OCI-LY7 (cell line): ENCODE measurements around the gene GNAL. TPM values are rescaled to one million over a fixed set of nuclear protein-coding genes. Genes with fewer than 3 reads are reported as not detected.

Source experiments
- BruUV-seq: library from RNA; stranded (reverse); fragments of 400-500 nt; replicated peaks from 2 replicates; lab custom pipeline; 2021; lab: Mats Ljungman, UMichigan
- CTCF ChIA-PET: fragments of 300-600 bp; sonication (Branson Sonifier 250); formaldehyde crosslinking; loops from one replicate; lab custom pipeline; 2022; ENCODE audit warnings: antibody characterized with exemption; ENCODE audit not compliant: unreplicated experiment; lab: Charles Lee
- POLR2A ChIA-PET: fragments of 300-600 bp; sonication (Branson Sonifier 250); formaldehyde crosslinking; loops from one replicate; lab custom pipeline; 2022; ENCODE audit warnings: antibody characterized with exemption; lab: Charles Lee
- DNase-seq: peaks from one replicate; pipeline ENCODE4 v3.0.0-alpha.2; 2015; ENCODE audit warnings: low spot score
- H2AFZ ChIP-seq: fragments of 200-600 bp; sonication (generic), shearing (Covaris generic); 2 replicates; pipeline ENCODE4 v1.6.1; 2014; ENCODE audit warnings: mild to moderate bottlenecking, antibody characterized with exemption, low read length, moderate library complexity
- H3K27ac ChIP-seq: fragments of 200-600 bp; sonication (generic); 2 replicates; pipeline ENCODE4 v1.5.1; 2014; ENCODE audit warnings: mixed run types, low read depth, mild to moderate bottlenecking, moderate library complexity, low read length, inconsistent platforms; ENCODE audit not compliant: poor library complexity, severe bottlenecking
- H3K36me3 ChIP-seq: fragments of 200-600 bp; sonication (generic); 2 replicates; pipeline ENCODE4 v1.6.1; 2014; ENCODE audit warnings: mild to moderate bottlenecking, antibody characterized with exemption, low read length, moderate library complexity, mixed read lengths; ENCODE audit not compliant: insufficient read depth
- H3K4me1 ChIP-seq: fragments of 200-600 bp; sonication (generic); 2 replicates; pipeline ENCODE4 v1.5.1; 2014; ENCODE audit warnings: mild to moderate bottlenecking, low read length; ENCODE audit not compliant: insufficient read depth, poor library complexity, severe bottlenecking
- H3K4me2 ChIP-seq: fragments of 200-600 bp; sonication (generic); 2 replicates; pipeline ENCODE4 v1.6.1; 2014; ENCODE audit warnings: mild to moderate bottlenecking, low read length
- H3K4me3 ChIP-seq: fragments of 200-600 bp; sonication (generic); 2 replicates; pipeline ENCODE4 v1.5.1; 2014; ENCODE audit warnings: mild to moderate bottlenecking, low read depth, low read length; ENCODE audit not compliant: poor library complexity, severe bottlenecking
- H3K79me2 ChIP-seq: fragments of 200-600 bp; sonication (generic); 2 replicates; pipeline ENCODE4 v1.6.1; 2016; ENCODE audit warnings: low read depth, mild to moderate bottlenecking, low read length, moderate library complexity, mixed read lengths; ENCODE audit not compliant: insufficient read depth
- H3K9me2 ChIP-seq: fragments of 200-600 bp; sonication (generic); 2 replicates; pipeline ENCODE4 v1.6.1; 2016; ENCODE audit warnings: mild to moderate bottlenecking, low read length, mixed read lengths; ENCODE audit not compliant: insufficient read depth
- H3K9me3 ChIP-seq: fragments of 200-600 bp; sonication (generic); 2 replicates; pipeline ENCODE4 v1.6.1; 2014; ENCODE audit warnings: mild to moderate bottlenecking, mixed run types, low read length, mixed read lengths
- H4K20me1 ChIP-seq: fragments of 200-600 bp; sonication (generic); 2 replicates; pipeline ENCODE4 v1.6.1; 2014; ENCODE audit warnings: mild to moderate bottlenecking, antibody characterized with exemption, low read length, moderate library complexity, mixed read lengths; ENCODE audit not compliant: insufficient read depth
- CTCF ChIP-seq: fragments of 200-600 bp; sonication (generic); conservative IDR thresholded peaks from 2 replicates; pipeline ENCODE4 v1.5.1; 2014; ENCODE audit warnings: mild to moderate bottlenecking, antibody characterized with exemption, low read length, moderate library complexity, mixed read lengths
- EZH2phosphoT487 ChIP-seq: fragments of 200-600 bp; sonication (generic); IDR thresholded peaks from 2 replicates; pipeline ENCODE4 v1.6.1; 2018; ENCODE audit warnings: low read depth, borderline replicate concordance, mild to moderate bottlenecking, mixed run types, antibody characterized with exemption, low read length, moderate library complexity, mixed read lengths
- intact Hi-C: fragments of 100-400 bp; cut with micrococcal nuclease; formaldehyde crosslinking; loops from one replicate; pipeline ENCODE4 v1.10.0; 2022; ENCODE audit not compliant: unreplicated experiment
- total RNA-seq, 2 experiments: library from RNA; depleted of rRNA in 1 of 2; stranded (reverse); fragments of >200 nt in 1 of 2; shearing (Covaris generic) in 1 of 2; gene quantifications; 2 replicates each; pipeline ENCODE4 v1.2.3, GENCODE V29; 2014 to 2022

The GNAL gene
- total RNA-seq, 2 experiments from 2014 or later = 0.03 to 0.25 TPM

- intact Hi-C loops = no loop called here
- Histone ChIP-seq H3K9me3 (no peaks in the 10 kb centered on the region), H3K79me2 (no peaks in the 10 kb centered on the region), H3K27ac (no peak overlapping the region), H3K4me3 (no peak overlapping the region), H3K9me2 (no peaks in the 10 kb centered on the region), H2AFZ (no peak overlapping the region), H4K20me1 (no peaks in the 10 kb centered on the region), H3K4me2 (no peak overlapping the region), H3K36me3 (no peaks in the 10 kb centered on the region), H3K4me1 (peaks cover 9% of the 10 kb centered on the region)
- POLR2A ChIA-PET = interaction anchor here (0.6 to 1.0 kb wide), 5 partner anchors 11 to 1724 kb away, joined by 3 to 4 read pairs (median 3); no protein-coding TSS in a partner anchor
- TF ChIP-seq EZH2phosphoT487 (no peak), CTCF (no peak)
- CTCF ChIA-PET = no interaction called here
- no TSS peak for BruUV-seq
- no peak for DNase-seq
Measured at GRCh38 chr18:11665587-11665986, 23.5 kb upstream of the GNAL start.

GRCh38 chr18:11666176-11666575 is 22.9 kb upstream of the GNAL start:
- H3K9me2 ChIP-seq = no peaks in the 10 kb centered on the region
- H3K27ac ChIP-seq = no peak overlapping the region
- intact Hi-C loops = no loop called here
- no TSS peak for BruUV-seq
- no peak overlapping the region for H2AFZ ChIP-seq
- peaks cover 9% of the 10 kb centered on the region for H3K4me1 ChIP-seq
- no peaks in the 10 kb centered on the region for H3K9me3 ChIP-seq
- TF ChIP-seq CTCF (no peak), EZH2phosphoT487 (no peak)
- no peaks in the 10 kb centered on the region for H3K36me3 ChIP-seq
- H3K4me2 ChIP-seq = no peak overlapping the region
- no peak for DNase-seq
- H3K4me3 ChIP-seq = no peak overlapping the region
- no peaks in the 10 kb centered on the region for H3K79me2 ChIP-seq
- no peaks in the 10 kb centered on the region for H4K20me1 ChIP-seq
- ChIA-PET POLR2A (interaction anchor here (0.6 to 1.0 kb wide), 5 partner anchors 11 to 1724 kb away, joined by 3 to 4 read pairs (median 3); no protein-coding TSS in a partner anchor), CTCF (no interaction called here)

GRCh38 chr18:11666831-11667230 is 22.2 kb upstream of the GNAL start:
- CTCF ChIA-PET = no interaction called here
- DNase-seq = no peak
- H3K4me2 ChIP-seq = no peak overlapping the region
- intact Hi-C loops = no loop called here
- no peak overlapping the region for H3K4me3 ChIP-seq
- H3K27ac ChIP-seq = no peak overlapping the region
- H3K9me3 ChIP-seq = no peaks in the 10 kb centered on the region
- H3K36me3 ChIP-seq = no peaks in the 10 kb centered on the region
- TF ChIP-seq CTCF (no peak), EZH2phosphoT487 (no peak)
- H3K79me2 ChIP-seq = no peaks in the 10 kb centered on the region
- H4K20me1 ChIP-seq = no peaks in the 10 kb centered on the region
- BruUV-seq = no TSS peak
- H2AFZ ChIP-seq = no peak overlapping the region
- POLR2A ChIA-PET = no interaction called here
- H3K9me2 ChIP-seq = no peaks in the 10 kb centered on the region
- peaks cover 9% of the 10 kb centered on the region for H3K4me1 ChIP-seq
